PC-9 (cell line): ENCODE data around the gene GPR4. TPM values are rescaled to one million over a fixed set of nuclear protein-coding genes. Genes with fewer than 3 reads are reported as not detected.

Experiments used
- BruUV-seq: library from RNA; stranded (reverse); fragments of 400-500 nt; replicated peaks from 2 replicates; lab custom pipeline; 2021; lab: Mats Ljungman, UMichigan
- CTCF ChIA-PET: fragments of 300-600 bp; sonication (Branson Sonifier 250); formaldehyde crosslinking; loops from one replicate; lab custom pipeline; 2022; ENCODE audit warnings: antibody characterized with exemption; lab: Charles Lee
- POLR2A ChIA-PET: fragments of 300-600 bp; sonication (Branson Sonifier 250); formaldehyde crosslinking; loops from one replicate; lab custom pipeline; 2022; ENCODE audit warnings: antibody characterized with exemption; ENCODE audit not compliant: unreplicated experiment; lab: Charles Lee
- DNase-seq, 2 experiments: peaks; one replicate each; pipeline versions ENCODE4 v3.0.0 to v3.0.0-alpha.2; 2015 to 2022; ENCODE audit warnings: mixed read lengths in 1 of 2
- H2AFZ ChIP-seq: fragments of 200-600 bp; sonication (generic); 2 replicates; pipeline ENCODE4 v1.8.1; 2017; ENCODE audit warnings: antibody characterized with exemption
- H3F3A ChIP-seq: fragments of 200-600 bp; sonication (generic); 2 replicates; pipeline ENCODE4 v1.8.1; 2017; ENCODE audit warnings: antibody characterized with exemption, mild to moderate bottlenecking, low read depth; ENCODE audit not compliant: insufficient read depth
- H3K27ac ChIP-seq: fragments of 200-600 bp; sonication (generic); 2 replicates; pipeline ENCODE4 v1.6.1; 2016; ENCODE audit warnings: mixed run types
- H3K27me3 ChIP-seq: fragments of 200-600 bp; sonication (generic); 2 replicates; pipeline ENCODE4 v1.6.1; 2016; ENCODE audit warnings: low read depth, mixed run types; ENCODE audit not compliant: insufficient read depth
- H3K36me3 ChIP-seq: fragments of 200-600 bp; sonication (generic); 2 replicates; pipeline ENCODE4 v1.6.1; 2016; ENCODE audit warnings: low read depth, mixed run types
- H3K4me1 ChIP-seq: fragments of 200-600 bp; sonication (generic); replicated peaks from 2 replicates; pipeline ENCODE4 v1.6.1; 2016; ENCODE audit warnings: mixed run types; ENCODE audit not compliant: insufficient read depth
- H3K4me2 ChIP-seq: fragments of 200-600 bp; sonication (generic); 2 replicates; pipeline ENCODE4 v1.6.1; 2017; ENCODE audit warnings: mixed run types
- H3K4me3 ChIP-seq: fragments of 200-600 bp; sonication (generic); 2 replicates; pipeline ENCODE4 v1.6.1; 2016; ENCODE audit warnings: mixed run types
- H3K79me2 ChIP-seq: fragments of 200-600 bp; sonication (generic); 2 replicates; pipeline ENCODE4 v1.6.1; 2017; ENCODE audit warnings: low read depth, mixed run types
- H3K9me2 ChIP-seq: fragments of 200-600 bp; sonication (generic); 2 replicates; pipeline ENCODE4 v1.8.1; 2017; ENCODE audit warnings: mild to moderate bottlenecking; ENCODE audit not compliant: insufficient read depth
- H3K9me3 ChIP-seq: fragments of 200-600 bp; sonication (generic); 2 replicates; pipeline ENCODE4 v1.8.1; 2016; ENCODE audit warnings: low read depth; ENCODE audit not compliant: insufficient read depth
- H4K20me1 ChIP-seq: fragments of 200-600 bp; sonication (generic); 2 replicates; pipeline ENCODE4 v1.8.1; 2017; ENCODE audit not compliant: insufficient read depth
- EZH2 ChIP-seq: fragments of 200-600 bp; sonication (generic); IDR thresholded peaks from 2 replicates; pipeline ENCODE4 v1.8.0; 2017; ENCODE audit warnings: antibody characterized with exemption, low read depth
- intact Hi-C: fragments of 100-400 bp; cut with micrococcal nuclease; formaldehyde crosslinking; loops from one replicate; pipeline ENCODE4 v1.10.0; 2022; ENCODE audit not compliant: unreplicated experiment
- total RNA-seq: library from RNA; stranded (reverse); gene quantifications from 2 replicates; pipeline ENCODE4 v1.2.3, GENCODE V29; 2021
- TF ChIP-seq, protein P1 (sequence below): fragments of 200-600 bp; sonication (generic); conservative IDR thresholded peaks from 2 replicates; pipeline ENCODE4 v1.6.1; 2017; ENCODE audit warnings: mixed run types, antibody characterized with exemption, mild to moderate bottlenecking, moderate library complexity

The GPR4 gene
- total RNA-seq, 1 experiment from 2014 or later: not detected

DNA sequence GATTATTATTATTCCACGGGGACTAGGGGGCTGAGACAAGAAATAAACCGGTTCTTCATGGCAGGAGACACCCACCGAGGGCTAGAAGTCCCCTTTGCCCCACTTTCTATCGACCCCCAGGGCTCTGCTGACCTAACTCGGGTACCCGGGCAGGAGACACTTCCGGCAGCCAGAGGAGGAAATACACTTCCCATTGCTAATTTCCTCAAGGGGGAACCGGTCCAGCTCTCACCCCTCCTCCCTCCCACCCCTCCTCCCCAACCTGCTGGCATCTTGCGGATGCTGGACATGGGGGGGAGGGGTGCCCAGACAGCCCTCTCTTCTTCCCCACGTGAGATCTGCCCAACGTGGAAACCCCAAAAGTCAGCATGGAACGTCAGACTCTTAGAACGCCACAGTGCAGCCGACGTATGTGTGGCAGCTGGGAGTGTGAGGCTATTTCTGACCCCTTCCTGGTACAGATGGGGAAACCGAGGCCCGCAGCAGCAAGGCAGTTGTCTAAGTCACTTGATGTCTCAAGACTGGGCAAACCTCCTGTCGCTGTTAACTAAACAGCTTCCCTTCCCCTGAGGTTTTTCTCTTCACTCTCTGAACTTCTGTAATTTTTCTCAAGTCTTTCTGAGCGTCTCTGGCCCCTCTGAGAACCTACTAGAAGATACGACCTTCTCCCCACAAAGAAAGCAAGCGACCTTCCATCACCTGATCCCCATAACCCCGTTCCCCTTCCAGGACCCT, 3.6 kb downstream of the GPR4 start:
- peak overlapping the region; percentile 33 for H3K4me2 ChIP-seq
- no peak for TF ChIP-seq EZH2
- TF ChIP-seq, protein P1, sequence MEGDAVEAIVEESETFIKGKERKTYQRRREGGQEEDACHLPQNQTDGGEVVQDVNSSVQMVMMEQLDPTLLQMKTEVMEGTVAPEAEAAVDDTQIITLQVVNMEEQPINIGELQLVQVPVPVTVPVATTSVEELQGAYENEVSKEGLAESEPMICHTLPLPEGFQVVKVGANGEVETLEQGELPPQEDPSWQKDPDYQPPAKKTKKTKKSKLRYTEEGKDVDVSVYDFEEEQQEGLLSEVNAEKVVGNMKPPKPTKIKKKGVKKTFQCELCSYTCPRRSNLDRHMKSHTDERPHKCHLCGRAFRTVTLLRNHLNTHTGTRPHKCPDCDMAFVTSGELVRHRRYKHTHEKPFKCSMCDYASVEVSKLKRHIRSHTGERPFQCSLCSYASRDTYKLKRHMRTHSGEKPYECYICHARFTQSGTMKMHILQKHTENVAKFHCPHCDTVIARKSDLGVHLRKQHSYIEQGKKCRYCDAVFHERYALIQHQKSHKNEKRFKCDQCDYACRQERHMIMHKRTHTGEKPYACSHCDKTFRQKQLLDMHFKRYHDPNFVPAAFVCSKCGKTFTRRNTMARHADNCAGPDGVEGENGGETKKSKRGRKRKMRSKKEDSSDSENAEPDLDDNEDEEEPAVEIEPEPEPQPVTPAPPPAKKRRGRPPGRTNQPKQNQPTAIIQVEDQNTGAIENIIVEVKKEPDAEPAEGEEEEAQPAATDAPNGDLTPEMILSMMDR: no peak
- no peaks in the 10 kb centered on the region for H3K9me3 ChIP-seq
- no peaks in the 10 kb centered on the region for H3F3A ChIP-seq
- CTCF ChIA-PET: interaction anchor here (0.6 kb wide), 1 partner anchor 62 kb away, joined by 13 read pairs; no protein-coding TSS in a partner anchor
- H3K27ac ChIP-seq: no peak overlapping the region
- H3K27me3 ChIP-seq: peaks cover 56% of the 10 kb centered on the region
- H3K4me1 ChIP-seq: peaks cover 7% of the 10 kb centered on the region; the same call in 1 of the 2 replicates
- H3K36me3 ChIP-seq: no peaks in the 10 kb centered on the region
- no peaks in the 10 kb centered on the region for H3K9me2 ChIP-seq
- POLR2A ChIA-PET: no interaction called here
- no peaks in the 10 kb centered on the region for H4K20me1 ChIP-seq
- no peaks in the 10 kb centered on the region for H3K79me2 ChIP-seq
- no peak overlapping the region for H3K4me3 ChIP-seq
- BruUV-seq: no TSS peak
- peak in 1 of 2 experiments; percentile 6 for DNase-seq
- intact Hi-C loops: no loop called here
- no peak overlapping the region for H2AFZ ChIP-seq

DNA sequence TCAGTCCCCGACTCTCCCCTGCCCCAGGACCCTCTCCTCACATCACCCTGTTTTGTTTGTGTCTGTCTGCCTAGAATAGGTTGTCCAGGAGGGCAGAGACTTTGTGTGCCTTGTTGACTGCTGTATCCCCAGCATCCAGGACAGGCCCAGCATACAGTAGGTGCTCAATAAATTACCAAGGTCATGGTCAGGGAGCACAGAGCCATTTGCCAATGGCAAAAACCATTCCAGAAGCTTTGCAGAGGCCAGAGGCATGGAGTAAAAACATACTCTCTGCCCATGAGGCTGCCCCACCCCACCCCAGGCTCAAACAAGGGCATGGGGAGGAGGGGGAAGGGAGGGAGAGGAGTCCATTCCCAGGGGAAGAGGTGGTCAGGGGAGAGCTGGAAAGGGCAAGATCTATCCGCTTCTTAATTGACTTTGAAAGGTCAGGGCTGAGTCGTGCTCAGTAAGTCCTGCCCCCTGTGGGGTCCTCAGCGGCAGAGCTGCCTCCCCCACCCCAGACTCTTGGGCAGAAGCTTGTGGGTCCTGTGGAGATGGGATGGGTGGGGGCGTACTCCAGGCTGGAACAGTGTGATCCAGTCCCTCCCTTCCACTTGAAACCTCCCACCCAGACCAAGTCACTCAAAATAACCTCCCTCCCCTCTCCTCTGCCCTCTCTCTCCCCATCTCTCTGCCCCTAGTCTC, 4.4 kb downstream of the GPR4 start:
- peak in 1 of 2 experiments; percentile 18 for DNase-seq
- CTCF ChIA-PET: interaction anchor here (0.6 kb wide), 1 partner anchor 62 kb away, joined by 13 read pairs; no protein-coding TSS in a partner anchor
- no TSS peak for BruUV-seq
- H4K20me1 ChIP-seq: no peaks in the 10 kb centered on the region
- POLR2A ChIA-PET: no interaction called here
- peaks cover 7% of the 10 kb centered on the region; the same call in 1 of the 2 replicates for H3K4me1 ChIP-seq
- H3F3A ChIP-seq: no peaks in the 10 kb centered on the region
- no peak overlapping the region for H3K27ac ChIP-seq
- no peaks in the 10 kb centered on the region for H3K79me2 ChIP-seq
- no peak overlapping the region for H3K4me3 ChIP-seq
- no peaks in the 10 kb centered on the region for H3K36me3 ChIP-seq
- intact Hi-C loops: no loop called here
- no peaks in the 10 kb centered on the region for H3K9me3 ChIP-seq
- no peak for TF ChIP-seq EZH2
- TF ChIP-seq, protein P1: no peak
- peak overlapping the region; percentile 33; the same call in 1 of the 2 replicates for H3K4me2 ChIP-seq
- peaks cover 56% of the 10 kb centered on the region for H3K27me3 ChIP-seq
- no peak overlapping the region for H2AFZ ChIP-seq
- no peaks in the 10 kb centered on the region for H3K9me2 ChIP-seq

DNA sequence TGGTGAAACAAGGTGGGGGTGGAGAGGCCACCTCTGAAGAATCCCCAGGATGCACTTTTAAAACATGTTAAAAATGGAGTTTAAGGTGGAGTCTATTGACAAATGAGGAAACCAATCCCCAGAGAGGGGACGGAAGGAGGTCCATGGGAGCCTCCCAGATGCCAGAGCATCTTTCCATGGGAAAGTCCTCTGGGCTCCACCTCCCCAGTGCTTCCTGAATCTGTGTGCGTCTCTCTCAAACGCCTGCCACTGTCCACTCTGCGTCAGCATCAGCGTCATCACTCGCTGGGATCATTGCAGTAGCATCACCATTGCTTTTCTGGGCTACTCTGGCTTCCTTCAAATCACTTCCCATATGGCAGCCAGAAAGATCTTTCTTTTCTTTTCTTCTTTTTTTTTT, 6.2 kb downstream of the GPR4 start:
- DNase-seq: peak in 1 of 2 experiments; percentile 15
- H3K4me2 ChIP-seq: no peak overlapping the region
- TF ChIP-seq, protein P1: no peak
- no peaks in the 10 kb centered on the region for H3K36me3 ChIP-seq
- no peaks in the 10 kb centered on the region for H3K9me3 ChIP-seq
- peaks cover 43% of the 10 kb centered on the region for H3K27me3 ChIP-seq
- peaks cover 7% of the 10 kb centered on the region; the same call in 1 of the 2 replicates for H3K4me1 ChIP-seq
- CTCF ChIA-PET: no interaction called here
- H3F3A ChIP-seq: no peaks in the 10 kb centered on the region
- no peak overlapping the region for H3K27ac ChIP-seq
- intact Hi-C loops: no loop called here
- H3K79me2 ChIP-seq: no peaks in the 10 kb centered on the region
- POLR2A ChIA-PET: no interaction called here
- no peaks in the 10 kb centered on the region for H4K20me1 ChIP-seq
- no peaks in the 10 kb centered on the region for H3K9me2 ChIP-seq
- H2AFZ ChIP-seq: no peak overlapping the region
- BruUV-seq: no TSS peak
- no peak overlapping the region for H3K4me3 ChIP-seq
